Activated T-helper 1 cell treated with Interleukin-2 at 50 U/mL for 16 hours (primary cell): ENCODE results near the gene TPGS1.
"Not testable (repeated sequence)": the region's sequence is repeated elsewhere in the genome, so short reads cannot be mapped to it uniquely, and the experiment has no call there.

Experiments used
- DNase-seq: peaks from one replicate; pipeline ENCODE4 v3.0.0-alpha.2; 2020; ENCODE audit warnings: low read depth

Gene TPGS1

GRCh38 chr19:475360-475759 is 31.9 kb upstream of the TPGS1 start:
- no peak for DNase-seq

GRCh38 chr19:478236-478903 is 28.9 kb upstream of the TPGS1 start:
- DNase-seq = no peak

- no peak for DNase-seq
These were observed 28.3 kb upstream of the TPGS1 start for GRCh38 chr19:478976-479375.

GRCh38 chr19:480016-480855 is 27.1 kb upstream of the TPGS1 start:
- peak; percentile 22 for DNase-seq

GRCh38 chr19:481100-481499 is 26.2 kb upstream of the TPGS1 start:
- not testable (repeated sequence) for DNase-seq

GRCh38 chr19:482186-483041 is 24.9 kb upstream of the TPGS1 start:
- no peak for DNase-seq

- DNase-seq = no peak
These were observed 23.8 kb upstream of the TPGS1 start for GRCh38 chr19:483332-484072.

GRCh38 chr19:484494-484893 is 22.8 kb upstream of the TPGS1 start:
- no peak for DNase-seq

GRCh38 chr19:485077-485476 is 22.2 kb upstream of the TPGS1 start:
- no peak for DNase-seq

GRCh38 chr19:485583-486236 is 21.6 kb upstream of the TPGS1 start:
- no peak for DNase-seq

GRCh38 chr19:488505-489417 is 18.5 kb upstream of the TPGS1 start:
- DNase-seq = peak; percentile 90

GRCh38 chr19:489418-490196 is 17.7 kb upstream of the TPGS1 start:
- DNase-seq = no peak

- DNase-seq = no peak
These were observed 16.1 kb upstream of the TPGS1 start for GRCh38 chr19:491146-491741.

GRCh38 chr19:492091-492531 is 15.2 kb upstream of the TPGS1 start:
- peak; percentile 39 for DNase-seq

- DNase-seq = no peak
These were observed 13.7 kb upstream of the TPGS1 start for GRCh38 chr19:493391-494170.

GRCh38 chr19:494171-495080 is 12.9 kb upstream of the TPGS1 start:
- DNase-seq = no peak

GRCh38 chr19:495081-495401 is 12.3 kb upstream of the TPGS1 start:
- no peak for DNase-seq
